ENCODE data around the gene SUMO3. TPM values are rescaled to one million over a fixed set of nuclear protein-coding genes. Genes with fewer than 3 reads are reported as not detected.

Gene SUMO3
- total and polyA plus RNA-seq, 10 of the 15 experiments (the other 5 are each of a cell fraction or from before 2014, with no cell fraction given), result 14.3 to 164 (median 89.9) TPM

DNA sequence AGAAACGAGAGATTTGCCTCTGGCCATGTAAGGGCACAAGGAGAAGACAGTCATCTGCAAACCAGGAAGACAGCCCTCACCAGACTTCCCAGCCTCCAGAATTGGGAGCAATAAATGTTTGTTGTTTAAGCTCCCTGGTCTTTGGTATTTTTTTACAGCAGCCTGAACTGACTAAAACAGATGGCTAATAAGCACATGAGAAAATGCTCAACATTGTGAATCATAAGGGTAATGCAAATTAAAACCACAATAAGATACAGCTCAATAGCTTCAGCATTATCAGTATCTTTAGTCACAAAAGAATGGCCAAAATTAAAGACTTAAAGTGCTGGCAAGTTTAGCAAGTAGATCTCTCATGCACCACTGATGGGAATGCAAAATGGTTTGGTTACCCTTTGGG, 28.0 kb downstream of the SUMO3 start (continued):
- TF ChIP-seq GABPA (IDR thresholded peaks at IDR 0.05; ENCODE audit: low read depth) (no peak), PML (IDR thresholded peaks at IDR 0.05; ENCODE audit: low read length) (no peak), BRCA1 (IDR thresholded peaks at IDR 0.05; ENCODE audit: low read depth, low read length) (no peak)

DNA sequence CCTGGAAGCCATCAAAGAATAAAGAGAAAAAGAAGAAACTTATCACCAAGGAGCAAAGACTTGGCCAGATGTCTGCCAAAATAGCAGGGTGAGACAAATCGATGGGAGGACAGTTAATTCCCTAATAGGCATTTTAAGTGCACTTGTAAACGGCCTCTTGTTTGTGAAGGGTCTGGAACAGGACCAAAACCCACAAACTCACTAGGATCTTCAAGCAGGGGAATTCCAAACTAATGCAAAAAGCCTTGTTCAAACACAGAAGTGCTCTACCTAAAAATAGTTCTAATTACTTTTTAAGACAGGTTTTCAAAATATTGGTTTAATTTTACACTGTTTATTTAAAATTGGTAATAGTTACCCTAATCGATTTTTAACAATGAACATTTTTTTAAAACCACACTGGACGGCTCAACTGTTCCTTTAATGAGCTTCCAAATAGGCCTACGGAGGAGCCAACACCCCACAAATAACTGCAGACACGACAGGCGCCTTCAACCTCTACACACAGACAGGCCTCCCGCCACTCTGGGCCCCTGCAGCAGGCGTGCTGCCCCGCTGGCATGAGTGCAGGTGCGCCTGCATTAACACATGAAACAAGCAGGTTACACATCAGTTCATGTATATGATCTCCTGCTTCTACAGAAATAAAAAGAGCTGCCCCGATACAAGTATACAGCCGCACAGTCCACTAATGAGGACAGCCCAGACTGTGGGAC, 32.1 kb downstream of the SUMO3 start:
- Histone ChIP-seq H3K36me3 (ENCODE audit: control insufficient read depth in 2 of 2, insufficient read depth in 2 of 2, low read length in 1 of 2) (peaks cover 9 to 10% of the 10 kb centered on the region in 2 experiments; a peak in 3 of 4 replicates), H4K20me1 (ENCODE audit: control insufficient read depth, insufficient read depth) (no peaks in the 10 kb centered on the region; the same call in 1 of the 2 replicates), H3K9me3 (replicated peaks; ENCODE audit: control insufficient read depth, insufficient read depth, low read length) (no peaks in the 10 kb centered on the region), H3K4me2 (ENCODE audit: control insufficient read depth, insufficient read depth) (no peak overlapping the region), H3K79me2 (ENCODE audit: control insufficient read depth, insufficient read depth, low read length) (peaks cover 13% of the 10 kb centered on the region), H2AFZ (ENCODE audit: control insufficient read depth, low read depth, low read length) (no peak overlapping the region), H3K9ac (ENCODE audit: control insufficient read depth, insufficient read depth, low read length) (no peak overlapping the region), H3K4me1 (ENCODE audit: control insufficient read depth, insufficient read depth, low read length) (peaks cover 12% of the 10 kb centered on the region), H3K27ac (ENCODE audit: control insufficient read depth, insufficient read depth) (no peak overlapping the region), H3K4me3 (no peak overlapping the region), H3K27me3 (replicated peaks in 1 of 2; ENCODE audit: control insufficient read depth in 2 of 2, insufficient read depth in 2 of 2, low read length in 1 of 2) (no peaks in the 10 kb centered on the region)
- BruUV-seq (replicated peaks), result no TSS peak
- 89% methylated on average over 13 of the region's 13 CpGs for WGBS (ENCODE audit: insufficient coverage, insufficient replicate concordance, low lambda C conversion rate, missing lambda C conversion rate)
- RAD21 ChIA-PET (ENCODE audit: unreplicated experiment), result no interaction called here
- SMC1A ChIA-PET (ENCODE audit: uncharacterized antibody, unreplicated experiment), result no interaction called here
- in situ Hi-C loops (cut with MboI), result no loop called here
- CTCF ChIA-PET, result no interaction called here
- POLR2A ChIA-PET, result no interaction called here
- ATAC-seq, result no peak
- DNase-seq (ENCODE audit: low read depth, low spot score), result no peak
- FAIRE-seq, result no peak
- intact Hi-C loops (cut with micrococcal nuclease; ENCODE audit: unreplicated experiment), result no loop called here
- TF ChIP-seq POU2F2 (IDR thresholded peaks at IDR 0.05; ENCODE audit: borderline replicate concordance, low read depth, low read length) (no peak), RB1 (IDR thresholded peaks at IDR 0.05; ENCODE audit: borderline replicate concordance) (no peak), ZBED1 (IDR thresholded peaks at IDR 0.05; ENCODE audit: borderline replicate concordance) (no peak), RBBP5 (conservative IDR thresholded peaks at IDR 0.05) (no peak), ZNF622 (IDR thresholded peaks at IDR 0.05) (no peak), PML (IDR thresholded peaks at IDR 0.05; ENCODE audit: low read length) (no peak), MTA3 (IDR thresholded peaks at IDR 0.05; ENCODE audit: borderline replicate concordance, low read length) (no peak), TAF1 (IDR thresholded peaks at IDR 0.05; ENCODE audit: borderline replicate concordance, low read depth, low read length) (no peak)
- TF ChIP-seq, protein P1, sequence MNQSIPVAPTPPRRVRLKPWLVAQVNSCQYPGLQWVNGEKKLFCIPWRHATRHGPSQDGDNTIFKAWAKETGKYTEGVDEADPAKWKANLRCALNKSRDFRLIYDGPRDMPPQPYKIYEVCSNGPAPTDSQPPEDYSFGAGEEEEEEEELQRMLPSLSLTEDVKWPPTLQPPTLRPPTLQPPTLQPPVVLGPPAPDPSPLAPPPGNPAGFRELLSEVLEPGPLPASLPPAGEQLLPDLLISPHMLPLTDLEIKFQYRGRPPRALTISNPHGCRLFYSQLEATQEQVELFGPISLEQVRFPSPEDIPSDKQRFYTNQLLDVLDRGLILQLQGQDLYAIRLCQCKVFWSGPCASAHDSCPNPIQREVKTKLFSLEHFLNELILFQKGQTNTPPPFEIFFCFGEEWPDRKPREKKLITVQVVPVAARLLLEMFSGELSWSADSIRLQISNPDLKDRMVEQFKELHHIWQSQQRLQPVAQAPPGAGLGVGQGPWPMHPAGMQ (IDR thresholded peaks at IDR 0.05; ENCODE audit: borderline replicate concordance), result no peak
- TF ChIP-seq, protein P2, sequence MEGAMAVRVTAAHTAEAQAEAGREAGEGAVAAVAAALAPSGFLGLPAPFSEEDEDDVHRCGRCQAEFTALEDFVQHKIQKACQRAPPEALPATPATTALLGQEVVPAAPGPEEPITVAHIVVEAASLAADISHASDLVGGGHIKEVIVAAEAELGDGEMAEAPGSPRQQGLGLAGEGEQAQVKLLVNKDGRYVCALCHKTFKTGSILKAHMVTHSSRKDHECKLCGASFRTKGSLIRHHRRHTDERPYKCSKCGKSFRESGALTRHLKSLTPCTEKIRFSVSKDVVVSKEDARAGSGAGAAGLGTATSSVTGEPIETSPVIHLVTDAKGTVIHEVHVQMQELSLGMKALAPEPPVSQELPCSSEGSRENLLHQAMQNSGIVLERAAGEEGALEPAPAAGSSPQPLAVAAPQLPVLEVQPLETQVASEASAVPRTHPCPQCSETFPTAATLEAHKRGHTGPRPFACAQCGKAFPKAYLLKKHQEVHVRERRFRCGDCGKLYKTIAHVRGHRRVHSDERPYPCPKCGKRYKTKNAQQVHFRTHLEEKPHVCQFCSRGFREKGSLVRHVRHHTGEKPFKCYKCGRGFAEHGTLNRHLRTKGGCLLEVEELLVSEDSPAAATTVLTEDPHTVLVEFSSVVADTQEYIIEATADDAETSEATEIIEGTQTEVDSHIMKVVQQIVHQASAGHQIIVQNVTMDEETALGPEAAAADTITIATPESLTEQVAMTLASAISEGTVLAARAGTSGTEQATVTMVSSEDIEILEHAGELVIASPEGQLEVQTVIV (IDR thresholded peaks at IDR 0.05; ENCODE audit: borderline replicate concordance, partially characterized antibody), result no peak
- TF ChIP-seq, protein P3, sequence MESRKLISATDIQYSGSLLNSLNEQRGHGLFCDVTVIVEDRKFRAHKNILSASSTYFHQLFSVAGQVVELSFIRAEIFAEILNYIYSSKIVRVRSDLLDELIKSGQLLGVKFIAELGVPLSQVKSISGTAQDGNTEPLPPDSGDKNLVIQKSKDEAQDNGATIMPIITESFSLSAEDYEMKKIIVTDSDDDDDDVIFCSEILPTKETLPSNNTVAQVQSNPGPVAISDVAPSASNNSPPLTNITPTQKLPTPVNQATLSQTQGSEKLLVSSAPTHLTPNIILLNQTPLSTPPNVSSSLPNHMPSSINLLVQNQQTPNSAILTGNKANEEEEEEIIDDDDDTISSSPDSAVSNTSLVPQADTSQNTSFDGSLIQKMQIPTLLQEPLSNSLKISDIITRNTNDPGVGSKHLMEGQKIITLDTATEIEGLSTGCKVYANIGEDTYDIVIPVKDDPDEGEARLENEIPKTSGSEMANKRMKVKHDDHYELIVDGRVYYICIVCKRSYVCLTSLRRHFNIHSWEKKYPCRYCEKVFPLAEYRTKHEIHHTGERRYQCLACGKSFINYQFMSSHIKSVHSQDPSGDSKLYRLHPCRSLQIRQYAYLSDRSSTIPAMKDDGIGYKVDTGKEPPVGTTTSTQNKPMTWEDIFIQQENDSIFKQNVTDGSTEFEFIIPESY (IDR thresholded peaks at IDR 0.05), result no peak
